Measurements from ENCODE around the gene GIPC1.

DNA sequence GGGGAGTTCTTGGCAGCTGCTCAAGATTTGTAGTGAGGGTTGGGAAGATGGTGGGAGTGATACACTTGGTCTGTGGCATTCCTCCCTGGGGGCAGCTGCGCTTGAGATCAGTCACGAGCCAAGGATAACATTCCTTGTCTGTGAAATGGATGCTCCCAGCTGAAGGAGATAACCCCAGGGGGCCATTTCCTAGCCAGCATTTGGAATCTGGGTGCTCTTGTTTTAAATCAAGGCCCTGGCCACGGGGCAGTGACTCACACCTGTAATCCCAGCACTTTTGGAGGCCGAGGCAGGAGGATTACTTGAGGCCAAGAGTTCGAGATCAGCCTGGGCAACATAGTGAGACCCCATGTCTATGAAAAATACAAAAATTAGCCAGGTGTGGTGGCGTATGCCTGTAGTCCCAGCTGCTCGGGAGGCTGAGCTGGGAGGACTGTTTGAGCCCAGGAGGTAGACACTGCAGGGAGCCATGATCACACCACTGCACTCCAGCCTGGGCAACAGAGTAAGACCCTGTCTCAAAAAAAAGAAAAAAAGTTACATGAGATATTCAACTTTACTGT, 58.3 kb downstream of the GIPC1 start:
- TF ChIP-seq POLR2A (IDR thresholded peaks at IDR 0.05): no peak
- TF ChIP-seq, protein P1, sequence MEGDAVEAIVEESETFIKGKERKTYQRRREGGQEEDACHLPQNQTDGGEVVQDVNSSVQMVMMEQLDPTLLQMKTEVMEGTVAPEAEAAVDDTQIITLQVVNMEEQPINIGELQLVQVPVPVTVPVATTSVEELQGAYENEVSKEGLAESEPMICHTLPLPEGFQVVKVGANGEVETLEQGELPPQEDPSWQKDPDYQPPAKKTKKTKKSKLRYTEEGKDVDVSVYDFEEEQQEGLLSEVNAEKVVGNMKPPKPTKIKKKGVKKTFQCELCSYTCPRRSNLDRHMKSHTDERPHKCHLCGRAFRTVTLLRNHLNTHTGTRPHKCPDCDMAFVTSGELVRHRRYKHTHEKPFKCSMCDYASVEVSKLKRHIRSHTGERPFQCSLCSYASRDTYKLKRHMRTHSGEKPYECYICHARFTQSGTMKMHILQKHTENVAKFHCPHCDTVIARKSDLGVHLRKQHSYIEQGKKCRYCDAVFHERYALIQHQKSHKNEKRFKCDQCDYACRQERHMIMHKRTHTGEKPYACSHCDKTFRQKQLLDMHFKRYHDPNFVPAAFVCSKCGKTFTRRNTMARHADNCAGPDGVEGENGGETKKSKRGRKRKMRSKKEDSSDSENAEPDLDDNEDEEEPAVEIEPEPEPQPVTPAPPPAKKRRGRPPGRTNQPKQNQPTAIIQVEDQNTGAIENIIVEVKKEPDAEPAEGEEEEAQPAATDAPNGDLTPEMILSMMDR (IDR thresholded peaks at IDR 0.05): no peak

All from adrenal gland (tissue), 5 donors.